Neural cell (in vitro differentiated cells): Measurements from ENCODE around the gene NRAS.

Experiments used
- EP300 ChIP-seq: fragments of 450-650 bp; conservative IDR thresholded peaks from 2 replicates; pipeline ENCODE4 v1.6.1; 2014; ENCODE audit warnings: antibody characterized with exemption, mild to moderate bottlenecking, moderate library complexity; ENCODE audit not compliant: poor library complexity, severe bottlenecking
- EZH2 ChIP-seq: fragments of 200-600, 300-800 bp; shearing (Covaris generic), sonication (generic); IDR thresholded peaks from 2 replicates; pipeline ENCODE4 v1.6.1; 2014; ENCODE audit warnings: antibody characterized with exemption, low read length, borderline replicate concordance, mild to moderate bottlenecking; ENCODE audit not compliant: insufficient read depth, poor library complexity, severe bottlenecking
- POLR2AphosphoS5 ChIP-seq: IDR thresholded peaks from 2 replicates; pipeline ENCODE4 v1.6.1; 2012

- TF ChIP-seq EP300 (no peak), EZH2 (no peak), POLR2AphosphoS5 (no peak)
Observed at GRCh38 chr1:114690148-114690547, 26.4 kb downstream of the NRAS start.
